Nephron (organoid): Measurements from ENCODE around the gene HMGN3.
A peak's percentile ranks its signal among the peaks of the same experiment; 100 is the strongest.

ENCODE experiments used
- H3K27ac Mint-ChIP-seq, 3 experiments: 2 replicates each; pipeline ENCODE4 v1.8.0; 2020; ENCODE audit warnings: mixed read lengths in 3 of 3, mild to moderate bottlenecking in 2 of 3, moderate library complexity in 1 of 3
- H3K27me3 Mint-ChIP-seq: 2 replicates; pipeline ENCODE4 v1.8.0; 2021; ENCODE audit warnings: low read depth, mild to moderate bottlenecking, moderate library complexity, mixed read lengths
- H3K36me3 Mint-ChIP-seq: 2 replicates; pipeline ENCODE4 v1.8.0; 2020; ENCODE audit warnings: low read depth, mixed read lengths
- H3K4me1 Mint-ChIP-seq: 2 replicates; pipeline ENCODE4 v1.8.0; 2020; ENCODE audit warnings: mixed read lengths
- H3K4me3 Mint-ChIP-seq, 3 experiments: 2 replicates each; pipeline ENCODE4 v1.8.0; 2020; ENCODE audit warnings: mild to moderate bottlenecking in 3 of 3, mixed read lengths in 3 of 3, moderate library complexity in 2 of 3
- H3K9me3 Mint-ChIP-seq: 2 replicates; pipeline ENCODE4 v1.8.0; 2020; ENCODE audit warnings: mixed read lengths
- TF ChIP-seq, protein P1 (sequence below), 3 experiments: fragments of 200-600 bp; sonication (generic); IDR thresholded peaks; one replicate each; pipeline ENCODE4 v1.5.0; 2021; ENCODE audit warnings: antibody characterized with exemption in 3 of 3; ENCODE audit not compliant: unreplicated experiment in 3 of 3

Gene HMGN3

DNA sequence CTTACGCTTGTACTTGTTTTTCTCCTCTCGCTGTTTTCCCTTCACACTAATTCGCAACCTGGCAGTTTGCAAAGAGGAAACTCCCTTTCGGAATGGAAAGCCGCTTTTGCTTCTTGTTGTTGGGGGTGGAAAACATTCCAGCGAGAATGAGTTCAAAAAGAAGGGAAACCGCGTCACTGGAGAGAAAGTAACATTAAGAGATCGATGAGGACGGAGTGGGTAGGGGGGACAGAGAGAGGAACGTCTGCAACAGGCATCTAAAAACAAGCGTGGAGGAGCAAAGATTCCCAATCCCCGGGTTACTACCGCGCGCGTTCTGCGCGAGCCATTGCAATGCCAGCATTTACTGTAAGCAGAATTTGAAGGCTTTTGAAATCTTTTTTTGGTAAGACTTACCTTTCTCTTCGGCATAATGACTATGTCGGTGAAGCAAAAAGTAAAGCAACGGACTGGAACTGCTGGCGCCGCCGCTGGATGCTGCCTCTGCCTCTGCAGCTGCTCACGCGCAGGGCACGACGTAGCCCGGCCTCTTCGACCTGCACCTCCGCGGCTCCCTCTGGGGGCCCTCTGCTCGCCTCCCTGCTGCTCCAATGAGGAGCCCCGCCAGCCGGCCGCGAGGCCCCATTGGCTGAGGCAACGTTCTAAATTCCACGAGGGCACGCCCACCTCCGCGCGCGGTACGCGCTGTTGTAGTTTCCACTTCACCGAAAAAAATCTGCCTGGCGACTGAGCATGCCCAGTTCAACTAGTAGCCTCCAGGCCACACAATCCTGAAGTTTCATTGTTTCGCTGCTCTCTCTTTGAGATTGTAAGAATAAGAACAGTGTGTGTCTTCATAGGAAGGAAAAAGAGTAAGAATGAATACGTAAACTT, at the start of gene HMGN3:
TSS of gene HMGN3 (minus strand) at position 533 of the 873 bp plus-strand sequence.
- peak within 1 kb of the TSS; percentile 89 to 95 (median 94) for H3K4me3 Mint-ChIP-seq

DNA sequence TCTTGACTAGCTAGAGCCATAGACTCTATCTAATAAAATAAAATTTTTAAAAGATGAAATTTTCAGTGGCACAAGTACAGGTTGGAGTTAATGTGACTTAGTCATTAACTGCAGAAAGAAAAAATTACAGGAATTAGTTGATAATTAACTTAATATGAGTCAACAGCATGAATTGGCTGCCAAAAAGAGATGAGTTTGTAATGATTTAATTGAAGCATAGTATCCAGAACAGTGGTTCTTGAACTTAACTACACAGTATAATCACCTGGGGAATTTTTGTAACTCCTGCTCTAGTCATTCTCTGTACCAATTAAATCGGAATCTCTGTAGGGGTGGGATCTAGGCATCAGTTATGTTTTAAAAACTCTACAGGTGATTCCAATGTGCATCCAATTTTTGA, 46.3 kb upstream of the HMGN3 start:
- TF ChIP-seq, protein P1, sequence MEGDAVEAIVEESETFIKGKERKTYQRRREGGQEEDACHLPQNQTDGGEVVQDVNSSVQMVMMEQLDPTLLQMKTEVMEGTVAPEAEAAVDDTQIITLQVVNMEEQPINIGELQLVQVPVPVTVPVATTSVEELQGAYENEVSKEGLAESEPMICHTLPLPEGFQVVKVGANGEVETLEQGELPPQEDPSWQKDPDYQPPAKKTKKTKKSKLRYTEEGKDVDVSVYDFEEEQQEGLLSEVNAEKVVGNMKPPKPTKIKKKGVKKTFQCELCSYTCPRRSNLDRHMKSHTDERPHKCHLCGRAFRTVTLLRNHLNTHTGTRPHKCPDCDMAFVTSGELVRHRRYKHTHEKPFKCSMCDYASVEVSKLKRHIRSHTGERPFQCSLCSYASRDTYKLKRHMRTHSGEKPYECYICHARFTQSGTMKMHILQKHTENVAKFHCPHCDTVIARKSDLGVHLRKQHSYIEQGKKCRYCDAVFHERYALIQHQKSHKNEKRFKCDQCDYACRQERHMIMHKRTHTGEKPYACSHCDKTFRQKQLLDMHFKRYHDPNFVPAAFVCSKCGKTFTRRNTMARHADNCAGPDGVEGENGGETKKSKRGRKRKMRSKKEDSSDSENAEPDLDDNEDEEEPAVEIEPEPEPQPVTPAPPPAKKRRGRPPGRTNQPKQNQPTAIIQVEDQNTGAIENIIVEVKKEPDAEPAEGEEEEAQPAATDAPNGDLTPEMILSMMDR (IDR thresholded peaks at IDR 0.05; ENCODE audit: unreplicated experiment in 3 of 3) = no peak
- Mint-ChIP-seq H3K4me1 (no peaks in the 10 kb centered on the region), H3K4me3 (no peak overlapping the region), H3K36me3 (no peaks in the 10 kb centered on the region), H3K9me3 (peaks cover 9% of the 10 kb centered on the region), H3K27me3 (no peaks in the 10 kb centered on the region), H3K27ac (peak overlapping the region in 2 of 3 experiments; percentile 42 to 50)

More for the DNA sequence above, at the start of gene HMGN3:
- Mint-ChIP-seq H3K27ac (peak within 1 kb of the TSS; percentile 87 to 96 (median 95)), H3K36me3 (peaks cover 13% of the 10 kb centered on the region), H3K4me1 (peaks cover 7% of the 10 kb centered on the region), H3K27me3 (no peaks in the 10 kb centered on the region), H3K9me3 (no peaks in the 10 kb centered on the region)
- TF ChIP-seq, protein P1 (IDR thresholded peaks at IDR 0.05; ENCODE audit: unreplicated experiment in 3 of 3) = no peak

DNA sequence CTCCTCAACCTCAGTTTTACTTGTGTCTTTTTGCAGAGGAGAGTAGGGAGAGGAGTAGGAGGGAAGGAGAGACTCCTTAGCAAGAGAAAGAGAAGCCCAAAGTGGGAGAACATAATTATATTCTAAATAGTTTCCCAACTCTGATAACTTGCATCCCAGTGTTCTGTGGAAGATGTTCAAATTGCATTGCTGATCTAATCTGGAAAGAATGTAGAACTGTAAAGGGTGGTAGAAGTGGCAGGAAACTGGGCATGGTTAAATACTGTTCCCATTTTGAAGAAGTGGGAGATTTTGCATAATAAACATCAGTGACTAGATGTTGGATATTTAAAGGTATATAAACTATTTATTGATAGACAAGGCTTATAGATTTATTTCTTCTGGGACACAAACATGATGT, 42.6 kb upstream of the HMGN3 start:
- no peak overlapping the region for H3K4me3 Mint-ChIP-seq
- TF ChIP-seq, protein P1 (IDR thresholded peaks at IDR 0.05; ENCODE audit: unreplicated experiment in 3 of 3) = no peak
- no peak overlapping the region for H3K27ac Mint-ChIP-seq
- no peaks in the 10 kb centered on the region for H3K4me1 Mint-ChIP-seq
- no peaks in the 10 kb centered on the region for H3K36me3 Mint-ChIP-seq
- H3K9me3 Mint-ChIP-seq = peaks cover 4% of the 10 kb centered on the region
- H3K27me3 Mint-ChIP-seq = no peaks in the 10 kb centered on the region

DNA sequence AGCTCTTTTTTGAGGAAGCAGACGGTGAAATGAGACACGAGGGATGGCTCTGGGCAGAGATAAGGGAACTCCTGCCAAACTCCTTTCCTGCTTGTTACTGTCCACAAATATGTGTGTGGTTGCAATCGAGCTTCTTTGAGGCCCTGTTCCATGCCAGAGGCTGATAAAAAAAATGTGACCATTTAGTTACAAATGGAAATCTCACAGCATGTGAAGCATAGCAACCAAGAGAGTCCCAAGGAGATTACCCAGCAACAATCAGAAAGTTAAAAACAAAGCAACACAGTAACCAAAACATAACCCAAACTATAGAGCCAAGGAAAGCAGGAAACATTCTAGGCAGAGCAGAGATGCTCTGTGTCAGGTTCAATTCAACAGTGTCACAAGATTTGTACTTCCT, 35.4 kb upstream of the HMGN3 start:
- no peaks in the 10 kb centered on the region for H3K9me3 Mint-ChIP-seq
- no peak overlapping the region for H3K4me3 Mint-ChIP-seq
- peaks cover 13% of the 10 kb centered on the region for H3K4me1 Mint-ChIP-seq
- TF ChIP-seq, protein P1 (IDR thresholded peaks at IDR 0.05; ENCODE audit: unreplicated experiment in 3 of 3) = no peak
- H3K27ac Mint-ChIP-seq = peak overlapping the region in 2 of 3 experiments; percentile 22 to 36
- H3K36me3 Mint-ChIP-seq = no peaks in the 10 kb centered on the region
- no peaks in the 10 kb centered on the region for H3K27me3 Mint-ChIP-seq

DNA sequence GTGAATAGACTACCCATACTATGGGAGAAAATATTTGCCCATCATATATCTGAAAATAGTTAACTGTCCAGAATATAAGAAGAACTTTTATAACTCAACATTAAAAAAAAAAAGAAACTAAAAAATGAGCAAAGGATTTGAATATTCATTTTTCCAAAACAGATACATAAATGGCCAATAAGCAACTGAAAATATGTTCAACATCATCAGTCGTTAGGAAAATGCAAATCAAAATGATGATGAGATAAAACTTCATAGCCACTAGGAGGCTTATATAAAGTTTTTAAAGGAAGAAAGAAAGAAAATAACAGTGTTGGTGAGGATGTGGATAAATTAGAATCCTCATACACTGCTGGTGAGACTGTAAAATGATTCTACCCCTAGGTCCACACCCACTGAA, 32.6 kb upstream of the HMGN3 start:
- Mint-ChIP-seq H3K4me1 (peaks cover 13% of the 10 kb centered on the region), H3K36me3 (no peaks in the 10 kb centered on the region), H3K4me3 (no peak overlapping the region), H3K9me3 (peaks cover 2% of the 10 kb centered on the region), H3K27ac (no peak overlapping the region), H3K27me3 (no peaks in the 10 kb centered on the region)
- TF ChIP-seq, protein P1 (IDR thresholded peaks at IDR 0.05; ENCODE audit: unreplicated experiment in 3 of 3) = no peak

DNA sequence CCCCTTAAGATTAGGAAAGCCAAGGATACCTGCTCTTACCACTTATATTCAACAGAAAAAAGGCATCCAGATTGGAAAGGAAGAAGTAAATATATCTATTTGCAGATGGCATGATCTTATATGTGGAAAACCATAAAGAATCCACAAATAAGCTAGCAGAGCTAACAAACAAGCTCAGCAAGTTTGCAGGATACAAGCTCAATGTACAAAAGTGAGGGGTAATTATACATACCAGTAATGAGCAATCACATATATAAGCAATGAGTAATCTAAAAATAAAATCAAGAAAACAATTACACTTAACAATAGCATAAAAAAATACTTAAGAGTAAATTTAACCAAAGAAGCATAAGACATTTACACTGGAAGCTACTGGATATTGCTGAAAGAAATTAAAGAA, 31.6 kb upstream of the HMGN3 start:
- Mint-ChIP-seq H3K27ac (no peak overlapping the region), H3K36me3 (no peaks in the 10 kb centered on the region), H3K27me3 (no peaks in the 10 kb centered on the region), H3K4me1 (peaks cover 13% of the 10 kb centered on the region), H3K9me3 (peaks cover 3% of the 10 kb centered on the region), H3K4me3 (no peak overlapping the region)
- TF ChIP-seq, protein P1 (IDR thresholded peaks at IDR 0.05; ENCODE audit: unreplicated experiment in 3 of 3) = no peak
